C4-2B (cell line): ENCODE data around the gene AXIN1.

Experiments used
- ZFX ChIP-seq: fragments of 450-650 bp; IDR thresholded peaks from 2 replicates; pipeline ENCODE4 v1.6.1; 2017
- TF ChIP-seq, protein P1 (sequence below): fragments of 450-650 bp; conservative IDR thresholded peaks from 2 replicates; pipeline ENCODE4 v1.5.1; 2017; ENCODE audit warnings: mild to moderate bottlenecking

DNA sequence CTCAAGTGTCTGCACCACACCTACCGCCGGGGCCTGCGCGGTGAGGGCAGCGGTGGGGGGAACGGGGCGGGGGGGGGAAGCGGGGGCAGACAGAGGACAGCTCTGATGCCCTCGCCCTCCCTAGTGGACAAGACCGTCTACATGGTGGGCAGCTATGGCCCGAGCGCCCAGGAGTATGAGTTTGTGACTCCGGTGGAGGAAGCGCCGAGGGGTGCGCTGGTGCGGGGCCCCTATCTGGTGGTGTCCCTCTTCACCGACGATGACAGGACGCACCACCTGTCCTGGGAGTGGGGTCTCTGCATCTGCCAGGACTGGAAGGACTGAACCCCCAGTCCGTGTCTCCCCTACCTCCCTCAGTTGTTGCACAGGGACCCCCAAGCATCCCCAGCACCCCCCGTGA is 70.0 kb downstream of the AXIN1 start:
- TF ChIP-seq, protein P1, sequence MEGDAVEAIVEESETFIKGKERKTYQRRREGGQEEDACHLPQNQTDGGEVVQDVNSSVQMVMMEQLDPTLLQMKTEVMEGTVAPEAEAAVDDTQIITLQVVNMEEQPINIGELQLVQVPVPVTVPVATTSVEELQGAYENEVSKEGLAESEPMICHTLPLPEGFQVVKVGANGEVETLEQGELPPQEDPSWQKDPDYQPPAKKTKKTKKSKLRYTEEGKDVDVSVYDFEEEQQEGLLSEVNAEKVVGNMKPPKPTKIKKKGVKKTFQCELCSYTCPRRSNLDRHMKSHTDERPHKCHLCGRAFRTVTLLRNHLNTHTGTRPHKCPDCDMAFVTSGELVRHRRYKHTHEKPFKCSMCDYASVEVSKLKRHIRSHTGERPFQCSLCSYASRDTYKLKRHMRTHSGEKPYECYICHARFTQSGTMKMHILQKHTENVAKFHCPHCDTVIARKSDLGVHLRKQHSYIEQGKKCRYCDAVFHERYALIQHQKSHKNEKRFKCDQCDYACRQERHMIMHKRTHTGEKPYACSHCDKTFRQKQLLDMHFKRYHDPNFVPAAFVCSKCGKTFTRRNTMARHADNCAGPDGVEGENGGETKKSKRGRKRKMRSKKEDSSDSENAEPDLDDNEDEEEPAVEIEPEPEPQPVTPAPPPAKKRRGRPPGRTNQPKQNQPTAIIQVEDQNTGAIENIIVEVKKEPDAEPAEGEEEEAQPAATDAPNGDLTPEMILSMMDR: no peak
- no peak for TF ChIP-seq ZFX
